Colon (tissue), 2 donors: ENCODE measurements around the gene TBC1D10B.
"Not testable (repeated sequence)": the region's sequence is repeated elsewhere in the genome, so short reads cannot be mapped to it uniquely, and the experiment has no call there.

Experiments used
- FAIRE-seq: peaks from 2 replicates; lab custom pipeline; 2012; peaks lifted over from hg19 to GRCh38; lab: Jason Lieb, UNC
- donor health status: control.
- donor health status: control.

Gene TBC1D10B

DNA sequence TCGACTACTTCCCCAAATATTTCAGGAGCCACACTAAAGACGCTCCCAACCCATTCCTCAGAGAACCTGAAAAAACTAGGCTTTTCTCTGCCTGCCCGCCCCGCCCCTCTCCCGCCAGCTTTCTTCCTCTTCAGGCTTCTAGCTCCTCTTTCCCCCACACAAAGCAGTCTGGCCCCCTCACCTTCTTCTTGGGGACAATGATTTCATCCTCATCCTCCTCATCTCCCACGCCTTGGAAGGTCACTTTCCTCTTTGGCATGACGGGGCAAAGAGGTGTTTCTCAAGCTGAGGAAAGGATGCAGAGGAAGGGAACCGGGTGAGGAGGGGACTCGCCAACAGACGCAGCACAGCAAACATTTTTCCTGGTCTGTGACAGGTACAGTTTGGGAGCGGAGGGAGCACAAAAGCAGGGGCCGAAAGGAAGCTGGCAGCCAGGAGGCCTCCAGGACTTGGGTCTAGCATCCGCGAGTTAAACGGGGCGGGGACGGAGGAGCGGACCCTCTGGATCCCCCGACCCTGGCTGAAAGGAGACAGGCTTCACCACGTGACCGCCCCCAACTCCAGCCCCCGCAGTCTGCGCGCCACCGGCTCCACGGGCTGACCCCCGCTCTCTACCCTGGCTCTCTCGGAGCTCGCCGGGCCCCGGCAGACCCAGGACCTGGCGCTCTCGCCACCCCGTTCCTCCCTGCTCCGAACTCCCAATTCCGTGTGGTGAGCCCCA, 15.7 kb downstream of the TBC1D10B start:
- no peak for FAIRE-seq

GRCh38 chr16:30353438-30354129, 16.7 kb downstream of the TBC1D10B start:
- FAIRE-seq = no peak

DNA sequence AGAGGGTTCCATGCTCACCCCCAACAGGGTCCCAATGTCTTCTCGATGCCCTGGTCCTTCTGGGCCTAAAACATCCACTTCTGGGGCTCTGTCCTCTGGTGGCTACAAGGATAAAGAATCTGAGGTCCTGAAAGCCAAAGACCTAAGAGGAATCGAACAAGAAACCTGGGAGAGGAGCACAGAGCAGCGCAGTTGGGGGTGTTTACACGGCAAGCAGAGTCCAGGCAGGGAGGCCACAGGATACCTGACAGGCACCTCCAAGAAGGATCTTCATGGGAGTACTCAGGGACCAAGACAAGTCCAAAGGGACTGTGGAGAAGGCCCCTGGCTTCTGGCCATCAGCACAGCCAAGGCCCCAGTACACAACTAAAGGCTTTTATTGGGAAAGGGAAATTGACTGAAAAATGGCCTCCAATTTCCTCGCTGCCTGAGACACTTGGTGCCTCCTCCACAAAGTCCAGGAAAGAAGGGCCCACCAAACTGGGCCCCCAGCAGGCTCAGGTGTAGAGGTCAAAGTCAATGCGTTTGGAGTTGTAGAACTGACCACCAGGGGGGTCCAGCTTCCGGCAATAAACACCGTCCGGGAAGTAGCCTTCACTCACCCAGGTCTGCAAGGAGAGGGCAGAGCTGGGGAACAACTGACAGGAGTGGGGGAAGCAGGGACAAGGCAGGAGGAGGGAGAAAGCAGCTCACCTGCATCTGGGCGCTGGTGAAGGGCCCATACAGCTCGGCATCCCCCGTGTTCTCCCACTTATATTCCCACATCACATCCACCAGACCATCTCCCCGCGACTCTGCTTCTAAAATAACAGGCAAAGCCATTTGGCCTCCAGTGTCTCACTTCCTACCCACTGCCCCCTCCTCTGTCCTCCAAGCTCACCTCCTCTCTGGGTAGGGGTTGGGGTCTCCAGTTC, 17.5 kb downstream of the TBC1D10B start:
- FAIRE-seq = no peak

- FAIRE-seq = no peak
These were observed 18.5 kb downstream of the TBC1D10B start for GRCh38 chr16:30351586-30352419.

GRCh38 chr16:30351001-30351441, 19.3 kb downstream of the TBC1D10B start:
- FAIRE-seq = no peak

DNA sequence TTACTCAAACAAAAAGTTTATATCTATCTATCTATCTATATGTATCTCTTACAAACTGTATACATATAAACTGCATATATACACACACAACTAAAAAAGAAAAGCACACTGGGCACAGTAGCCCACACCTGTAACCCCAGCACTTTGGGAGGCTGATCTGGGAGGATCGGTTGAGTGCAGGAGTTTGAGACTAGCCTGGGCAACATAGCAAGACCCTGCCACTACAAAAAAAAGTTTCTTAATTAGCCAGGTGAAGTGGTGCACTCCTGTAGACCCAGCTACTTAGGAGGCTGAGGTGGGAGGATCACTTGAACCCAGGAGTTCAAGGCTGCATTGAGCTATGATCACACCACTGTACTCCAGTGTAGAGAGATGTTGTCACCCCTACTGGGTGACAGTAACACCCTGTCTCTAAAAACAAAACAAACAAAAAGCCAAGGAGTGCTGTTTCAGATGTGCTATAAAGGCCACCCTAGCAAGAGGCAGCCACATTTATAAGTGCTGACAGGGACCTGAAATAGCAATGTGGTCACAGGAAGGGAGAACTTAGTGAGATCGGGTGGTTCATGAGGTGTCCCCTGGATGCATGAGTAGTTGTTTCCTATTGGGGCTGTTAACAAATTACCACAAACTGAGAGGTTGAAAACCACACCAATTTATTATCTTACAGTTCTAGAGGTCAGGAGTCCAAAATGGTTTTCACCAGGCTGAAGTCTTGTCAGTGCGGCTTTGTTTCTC, 20.0 kb downstream of the TBC1D10B start:
- FAIRE-seq = no peak

- no peak for FAIRE-seq
These were observed 20.6 kb downstream of the TBC1D10B start for GRCh38 chr16:30349675-30350074.

DNA sequence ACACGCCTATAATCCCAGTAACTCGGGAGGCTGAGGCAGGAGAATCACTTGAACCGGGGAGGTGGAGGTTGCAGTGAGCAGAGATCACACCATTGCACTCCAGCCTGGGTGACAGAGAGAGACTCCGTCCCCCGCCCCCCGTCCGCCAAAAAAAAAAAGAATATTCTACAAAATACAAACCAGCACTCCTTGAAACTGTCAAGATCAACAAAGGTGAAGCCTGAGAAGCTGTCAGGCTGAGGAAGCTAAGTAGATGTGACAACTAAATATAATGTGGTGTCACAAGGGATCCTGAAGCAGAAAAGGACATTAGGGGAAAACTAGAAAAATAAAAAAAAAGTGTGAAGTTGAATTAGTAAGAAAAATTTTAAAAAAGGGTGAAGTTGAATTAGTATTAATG, 21.4 kb downstream of the TBC1D10B start:
- no peak for FAIRE-seq

GRCh38 chr16:30348113-30348512, 22.2 kb downstream of the TBC1D10B start:
- no peak for FAIRE-seq

DNA sequence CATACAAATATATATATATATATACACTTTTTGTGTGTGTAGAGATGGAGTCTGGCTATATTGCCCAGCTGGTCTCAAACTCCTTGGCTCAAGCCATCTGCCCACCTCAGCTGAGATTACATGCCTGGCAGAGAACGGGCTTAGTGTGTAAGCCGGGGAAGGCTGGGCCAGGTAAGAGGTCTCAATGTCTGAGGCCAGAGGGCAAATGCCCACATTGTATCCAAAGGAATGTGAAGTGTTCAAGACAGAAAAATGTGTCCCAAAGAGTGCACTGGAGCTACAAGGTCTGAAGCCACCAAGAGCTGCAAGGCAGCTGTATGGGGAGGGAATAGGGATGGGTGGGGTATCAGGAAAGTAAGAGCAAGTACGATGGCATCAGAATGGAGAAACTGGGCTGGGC, 24.0 kb downstream of the TBC1D10B start:
- no peak for FAIRE-seq

DNA sequence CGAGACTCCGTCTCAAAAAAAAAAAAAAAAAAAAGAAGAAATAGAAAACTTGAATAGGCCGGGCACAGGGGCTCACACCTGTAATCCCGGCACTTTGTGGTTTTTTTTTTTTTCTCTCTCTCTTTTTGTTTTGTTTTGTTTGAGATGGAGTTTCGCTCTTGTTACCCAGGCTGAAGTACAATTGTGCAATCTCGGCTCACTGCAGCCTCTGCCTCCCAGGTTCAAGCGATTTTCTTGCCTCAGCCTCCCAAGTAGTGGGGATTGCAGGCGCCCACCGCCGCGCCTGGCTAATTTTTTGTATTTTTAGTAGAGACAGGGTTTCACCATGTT, 26.8 kb downstream of the TBC1D10B start:
- FAIRE-seq = not testable (repeated sequence)

GRCh38 chr16:30342751-30343490, 27.4 kb downstream of the TBC1D10B start:
- FAIRE-seq = no peak

- not testable (repeated sequence) for FAIRE-seq
These were observed 28.3 kb downstream of the TBC1D10B start for GRCh38 chr16:30341971-30342370.

GRCh38 chr16:30340621-30341020, 29.7 kb downstream of the TBC1D10B start:
- no peak for FAIRE-seq

GRCh38 chr16:30338715-30339114, 31.6 kb downstream of the TBC1D10B start:
- not testable (repeated sequence) for FAIRE-seq

DNA sequence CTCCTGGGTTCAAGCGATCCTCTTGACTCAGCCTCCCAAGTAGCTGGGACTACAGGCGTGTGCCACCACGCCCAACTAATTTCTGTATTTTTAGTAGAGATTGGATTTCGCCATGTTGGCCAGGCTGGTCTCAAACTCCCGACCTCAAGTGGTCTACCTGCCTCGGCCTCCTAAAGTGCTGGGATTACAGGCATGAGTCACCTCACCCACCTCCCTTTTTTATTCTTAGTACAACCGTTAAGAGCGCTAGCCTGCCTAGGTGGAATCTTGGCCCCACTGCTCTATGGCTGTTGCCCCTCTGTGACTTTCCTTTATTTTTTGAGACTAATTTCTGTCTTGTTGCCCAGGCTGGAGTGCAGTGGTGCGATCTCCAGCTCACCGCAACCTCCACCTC, 32.3 kb downstream of the TBC1D10B start:
- FAIRE-seq = not testable (repeated sequence)

- no peak for FAIRE-seq
These were observed 34.5 kb downstream of the TBC1D10B start for GRCh38 chr16:30335598-30336474.

DNA sequence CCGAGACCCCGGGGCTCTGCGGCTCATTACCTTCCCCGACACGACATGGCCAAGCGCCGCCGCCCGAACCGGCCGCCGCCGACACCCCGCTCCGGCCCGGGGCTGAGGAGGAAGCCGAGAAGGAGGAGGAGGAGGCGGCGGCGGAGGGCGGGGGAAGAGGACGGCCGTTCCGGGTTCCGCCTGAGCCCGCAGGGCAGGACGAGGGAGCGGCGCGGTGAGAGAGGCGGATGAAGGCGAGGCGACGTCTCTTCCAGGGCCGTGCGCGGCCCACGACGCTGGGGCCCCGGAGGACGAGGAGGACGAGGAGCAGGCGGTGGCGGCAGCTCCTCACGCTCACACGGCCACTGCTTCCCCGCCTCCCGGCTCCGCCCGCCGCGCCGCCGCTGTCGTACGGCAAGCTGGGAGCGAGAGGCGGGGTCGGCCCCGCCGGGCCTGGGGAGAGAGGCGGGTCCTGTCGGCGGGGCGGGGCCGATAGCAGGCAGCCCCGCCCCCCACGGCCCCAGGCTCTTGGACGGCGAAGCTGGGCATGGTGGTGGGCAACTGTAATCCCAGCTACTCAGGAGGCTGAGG, 35.2 kb downstream of the TBC1D10B start:
- not testable (repeated sequence) for FAIRE-seq

DNA sequence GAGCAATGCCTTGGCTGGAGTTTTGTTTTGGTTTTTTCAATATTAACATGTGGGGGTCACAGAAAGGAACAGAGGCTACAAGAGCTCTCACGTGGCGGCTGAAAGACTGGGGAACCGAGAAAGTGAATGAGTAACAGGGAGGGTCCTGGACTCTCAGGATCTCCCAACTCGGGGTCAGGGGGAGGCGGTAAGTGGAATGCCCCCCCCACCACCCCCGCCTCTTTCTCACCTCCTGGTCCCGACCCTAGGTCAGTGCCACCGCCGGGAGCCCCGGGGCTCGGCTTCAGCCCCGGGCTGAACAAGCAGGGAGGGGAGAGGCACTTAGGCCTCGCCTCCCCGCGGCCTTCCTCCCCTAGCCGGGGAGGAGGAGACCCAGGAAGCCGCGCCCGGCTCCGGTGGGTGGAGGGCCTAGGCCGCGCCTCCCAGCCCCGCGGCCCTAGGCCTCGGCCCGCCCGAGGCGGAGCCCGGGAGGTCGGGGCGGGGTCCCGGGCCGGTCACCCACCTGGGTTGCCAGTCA, 35.8 kb downstream of the TBC1D10B start:
- not testable (repeated sequence) for FAIRE-seq
